Pulmonary artery endothelial cell (primary cell): Measurements from ENCODE around the gene STXBP6. TPM values are rescaled to one million over a fixed set of nuclear protein-coding genes. Genes with fewer than 3 reads are reported as not detected.

Source experiments
- DNase-seq: peaks from one replicate; pipeline ENCODE4 v3.0.0-alpha.2; 2011; ENCODE audit warnings: low read depth, low spot score
- total RNA-seq: library from RNA; depleted of rRNA; stranded (reverse); fragments of >200 nt; gene quantifications from 2 replicates; pipeline ENCODE4 v1.2.3, GENCODE V29; 2014

STXBP6 gene
- total RNA-seq, 1 donor from 2014 or later, result not detected

- no peak for DNase-seq
Observed at GRCh38 chr14:24859559-24859958, 190.4 kb downstream of the STXBP6 start.

- DNase-seq, result no peak
Observed at GRCh38 chr14:24858684-24859083, 191.3 kb downstream of the STXBP6 start.

GRCh38 chr14:24858052-24858451, 191.9 kb downstream of the STXBP6 start:
- DNase-seq, result no peak

GRCh38 chr14:24857277-24857676, 192.7 kb downstream of the STXBP6 start:
- DNase-seq, result no peak

GRCh38 chr14:24853446-24853845, 196.5 kb downstream of the STXBP6 start:
- DNase-seq, result no peak

GRCh38 chr14:24852312-24853060, 197.5 kb downstream of the STXBP6 start:
- no peak for DNase-seq

- no peak for DNase-seq
Observed at GRCh38 chr14:24851837-24852236, 198.1 kb downstream of the STXBP6 start.

GRCh38 chr14:24851406-24851805, 198.5 kb downstream of the STXBP6 start:
- no peak for DNase-seq

- DNase-seq, result no peak
Observed at GRCh38 chr14:24850072-24850471, 199.9 kb downstream of the STXBP6 start.

GRCh38 chr14:24849471-24849870, 200.5 kb downstream of the STXBP6 start:
- no peak for DNase-seq

GRCh38 chr14:24848102-24848790, 201.7 kb downstream of the STXBP6 start:
- no peak for DNase-seq

- DNase-seq, result no peak
Observed at GRCh38 chr14:24847568-24848095, 202.3 kb downstream of the STXBP6 start.

- no peak for DNase-seq
Observed at GRCh38 chr14:24846261-24846660, 203.7 kb downstream of the STXBP6 start.

- DNase-seq, result no peak
Observed at GRCh38 chr14:24845851-24846250, 204.1 kb downstream of the STXBP6 start.

- no peak for DNase-seq
Observed at GRCh38 chr14:24844011-24844410, 205.9 kb downstream of the STXBP6 start.

GRCh38 chr14:24843494-24843893, 206.5 kb downstream of the STXBP6 start:
- no peak for DNase-seq

GRCh38 chr14:24840204-24840893, 209.6 kb downstream of the STXBP6 start:
- DNase-seq, result no peak

GRCh38 chr14:24839617-24840203, 210.2 kb downstream of the STXBP6 start:
- no peak for DNase-seq

GRCh38 chr14:24838945-24839616, 210.9 kb downstream of the STXBP6 start:
- no peak for DNase-seq

- DNase-seq, result no peak
Observed at GRCh38 chr14:24837280-24838046, 212.5 kb downstream of the STXBP6 start.
